ENCODE measurements around the gene SH2D3A.

DNA sequence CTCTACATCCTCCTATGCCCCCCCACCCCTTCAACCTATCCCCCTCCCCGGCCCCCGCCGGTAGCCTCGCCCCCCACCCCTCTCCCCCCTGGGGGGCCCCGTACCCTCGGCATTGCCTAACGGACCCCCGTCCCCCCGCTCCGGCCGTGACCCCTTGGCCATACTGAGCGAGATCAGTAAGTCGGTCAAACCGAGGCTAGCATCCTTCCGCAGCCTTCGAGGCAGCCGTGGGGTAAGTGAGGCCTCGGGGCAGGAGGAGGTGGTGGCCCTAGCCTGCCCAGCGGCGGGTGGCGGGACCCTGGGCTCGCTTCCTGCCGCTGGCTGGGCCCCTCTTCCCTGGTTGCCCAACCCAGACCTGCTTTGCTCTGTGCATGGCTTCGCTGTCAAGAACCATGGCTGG, 21.3 kb downstream of the SH2D3A start:
- TF ChIP-seq, protein P1, sequence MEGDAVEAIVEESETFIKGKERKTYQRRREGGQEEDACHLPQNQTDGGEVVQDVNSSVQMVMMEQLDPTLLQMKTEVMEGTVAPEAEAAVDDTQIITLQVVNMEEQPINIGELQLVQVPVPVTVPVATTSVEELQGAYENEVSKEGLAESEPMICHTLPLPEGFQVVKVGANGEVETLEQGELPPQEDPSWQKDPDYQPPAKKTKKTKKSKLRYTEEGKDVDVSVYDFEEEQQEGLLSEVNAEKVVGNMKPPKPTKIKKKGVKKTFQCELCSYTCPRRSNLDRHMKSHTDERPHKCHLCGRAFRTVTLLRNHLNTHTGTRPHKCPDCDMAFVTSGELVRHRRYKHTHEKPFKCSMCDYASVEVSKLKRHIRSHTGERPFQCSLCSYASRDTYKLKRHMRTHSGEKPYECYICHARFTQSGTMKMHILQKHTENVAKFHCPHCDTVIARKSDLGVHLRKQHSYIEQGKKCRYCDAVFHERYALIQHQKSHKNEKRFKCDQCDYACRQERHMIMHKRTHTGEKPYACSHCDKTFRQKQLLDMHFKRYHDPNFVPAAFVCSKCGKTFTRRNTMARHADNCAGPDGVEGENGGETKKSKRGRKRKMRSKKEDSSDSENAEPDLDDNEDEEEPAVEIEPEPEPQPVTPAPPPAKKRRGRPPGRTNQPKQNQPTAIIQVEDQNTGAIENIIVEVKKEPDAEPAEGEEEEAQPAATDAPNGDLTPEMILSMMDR (IDR thresholded peaks at IDR 0.05) = no peak
- TF ChIP-seq EZH2 (IDR thresholded peaks at IDR 0.05; ENCODE audit: borderline replicate concordance, insufficient read depth, low read depth, low read length, poor library complexity, severe bottlenecking) = no peak

Measured in B cell (primary cell).